Renal cortical epithelial cell (primary cell): ENCODE measurements around the gene MTURN. TPM values are rescaled to one million over a fixed set of nuclear protein-coding genes. Genes with fewer than 3 reads are reported as not detected.
"Not testable (repeated sequence)": the region's sequence is repeated elsewhere in the genome, so short reads cannot be mapped to it uniquely, and the experiment has no call there.

Experiments
- DNase-seq: peaks from one replicate; pipeline ENCODE4 v3.0.0-alpha.2; 2011; ENCODE audit warnings: low read depth
- total RNA-seq: library from RNA; depleted of rRNA; stranded (reverse); fragments of >200 nt; gene quantifications from 2 replicates; pipeline ENCODE4 v1.2.3, GENCODE V29; 2014

MTURN gene
- total RNA-seq, result 11.6 and 19.4 TPM in 2 replicates

DNA sequence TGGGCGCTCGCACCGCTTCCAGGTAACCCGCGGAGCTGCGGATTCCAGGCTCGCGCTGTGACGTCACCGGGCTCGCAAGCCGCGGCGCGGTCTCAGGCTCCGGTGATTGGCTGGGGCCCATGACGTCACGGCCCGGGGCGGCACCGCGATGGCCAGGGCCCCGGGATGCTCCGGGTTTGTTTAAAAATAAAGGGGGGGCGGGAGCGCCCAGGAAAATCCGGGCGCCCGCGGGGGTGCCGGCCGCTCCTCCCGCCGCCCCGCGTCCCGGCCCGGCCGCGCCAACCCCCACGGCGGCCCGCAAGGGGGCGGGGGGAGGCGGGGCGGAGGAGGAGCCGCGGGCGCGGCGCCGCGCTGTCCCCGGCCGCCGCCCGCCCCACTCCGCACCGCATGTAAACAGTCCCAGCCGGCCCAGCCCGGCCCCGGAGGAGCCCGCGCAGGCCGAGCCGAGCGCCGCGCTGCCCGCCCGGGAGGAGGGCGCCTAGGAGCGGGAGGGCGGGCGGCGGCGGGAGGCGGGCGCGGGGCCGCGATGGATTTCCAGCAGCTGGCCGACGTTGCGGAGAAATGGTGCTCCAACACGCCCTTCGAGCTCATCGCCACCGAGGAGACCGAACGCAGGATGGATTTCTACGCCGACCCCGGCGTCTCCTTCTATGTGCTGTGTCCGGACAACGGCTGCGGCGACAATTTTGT lies at the start of gene MTURN:
MTURN (plus strand) TSS at position 376 of the 690 bp plus-strand sequence; CDS start at position 527, 151 bp downstream.
- peak; percentile 48 for DNase-seq

DNA sequence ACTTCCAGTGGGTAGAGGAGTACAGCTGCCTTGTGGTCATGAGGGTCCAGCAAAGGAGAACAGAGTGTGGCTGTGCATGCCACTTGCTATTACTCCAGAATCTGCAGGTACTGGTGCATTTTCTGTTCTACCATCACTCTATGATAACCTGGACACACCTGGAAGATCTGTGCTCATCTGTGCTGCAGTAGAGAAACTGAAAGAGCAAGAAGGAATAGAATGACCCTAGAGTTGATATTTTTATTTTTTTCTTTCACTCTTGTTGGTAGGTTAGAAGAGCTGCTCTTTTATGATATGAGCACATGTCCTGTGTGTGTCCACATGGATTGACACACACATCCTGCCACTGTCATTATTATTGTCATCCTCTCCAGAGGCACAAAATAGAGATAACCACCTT lies 48.3 kb upstream of the MTURN start:
- no peak for DNase-seq

DNA sequence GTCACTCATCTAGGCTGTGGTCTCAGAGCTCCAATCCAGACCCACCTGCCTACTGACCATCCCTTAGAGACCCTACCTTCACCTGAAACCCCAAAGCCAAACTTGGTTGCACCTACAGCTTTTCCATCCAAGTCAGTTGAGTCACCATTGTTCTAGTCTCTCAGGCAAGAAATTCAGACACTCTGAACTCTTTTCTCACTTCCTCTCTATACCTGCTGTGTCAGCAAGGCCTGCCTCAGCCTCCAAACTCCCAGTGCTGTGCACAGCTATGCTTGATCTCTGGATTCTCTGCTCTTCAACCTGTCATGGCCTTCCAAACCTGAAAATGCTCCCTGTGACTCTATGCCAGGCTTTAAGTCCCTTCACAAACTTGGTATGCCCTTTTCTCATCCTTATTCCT lies 47.4 kb upstream of the MTURN start:
- no peak for DNase-seq

DNA sequence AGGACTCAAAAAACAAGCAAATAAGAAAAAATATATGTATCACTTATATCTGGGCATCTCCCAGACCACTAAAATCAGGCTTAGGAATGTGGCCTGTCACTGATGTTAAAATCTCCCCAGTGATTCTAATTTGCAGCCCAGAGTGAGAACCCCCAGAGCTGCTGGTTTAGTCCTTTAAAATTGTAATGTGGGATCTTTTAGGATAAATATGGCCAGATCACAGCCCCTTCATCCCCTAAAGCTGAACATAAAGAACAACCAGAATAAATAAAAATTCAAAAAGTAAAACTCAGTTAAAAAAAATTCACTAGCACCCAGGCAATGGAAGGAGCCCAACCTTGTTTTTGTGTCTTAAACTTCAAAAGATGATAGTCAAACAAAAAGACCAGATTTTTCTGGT lies 46.4 kb upstream of the MTURN start:
- DNase-seq, result no peak

DNA sequence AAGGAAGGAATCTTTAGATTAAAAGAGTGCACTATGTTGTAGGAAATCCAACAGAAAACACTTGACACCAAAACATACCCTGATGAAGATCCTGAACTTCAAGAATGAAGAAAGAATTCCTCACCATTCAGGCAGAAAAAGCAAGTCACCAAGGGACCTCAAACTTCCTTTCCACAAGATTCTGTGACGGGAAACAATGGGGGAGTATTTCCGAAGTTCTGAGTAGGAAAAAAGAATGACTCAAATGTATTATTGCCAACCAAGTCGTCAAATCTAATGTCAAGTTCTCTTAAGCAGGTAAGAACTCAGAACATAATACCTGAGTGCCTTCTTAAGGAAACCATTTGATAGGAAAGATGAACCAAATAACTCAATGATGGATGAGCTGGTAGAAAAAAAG lies 44.7 kb upstream of the MTURN start:
- DNase-seq, result no peak

DNA sequence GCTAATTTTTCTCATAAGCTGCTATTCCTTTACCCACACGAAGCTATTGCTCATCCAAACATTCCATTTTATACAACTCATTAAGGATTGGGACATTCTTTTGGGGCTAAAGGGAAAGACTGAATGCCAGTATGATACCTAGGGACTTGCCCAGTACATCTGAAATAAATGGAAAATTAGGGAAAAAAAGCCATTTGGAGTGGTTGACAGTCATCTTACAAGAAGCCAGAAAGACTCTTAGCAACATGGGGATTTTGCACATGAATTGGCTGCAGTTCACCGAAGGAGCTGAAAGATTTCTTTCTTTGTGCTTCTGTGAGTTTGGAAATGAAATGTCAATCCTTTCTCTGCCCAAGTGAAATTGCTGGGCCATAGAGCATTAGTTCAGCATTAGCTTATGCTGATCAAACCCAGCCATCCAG lies 43.3 kb upstream of the MTURN start:
- peak; percentile 83 for DNase-seq

DNA sequence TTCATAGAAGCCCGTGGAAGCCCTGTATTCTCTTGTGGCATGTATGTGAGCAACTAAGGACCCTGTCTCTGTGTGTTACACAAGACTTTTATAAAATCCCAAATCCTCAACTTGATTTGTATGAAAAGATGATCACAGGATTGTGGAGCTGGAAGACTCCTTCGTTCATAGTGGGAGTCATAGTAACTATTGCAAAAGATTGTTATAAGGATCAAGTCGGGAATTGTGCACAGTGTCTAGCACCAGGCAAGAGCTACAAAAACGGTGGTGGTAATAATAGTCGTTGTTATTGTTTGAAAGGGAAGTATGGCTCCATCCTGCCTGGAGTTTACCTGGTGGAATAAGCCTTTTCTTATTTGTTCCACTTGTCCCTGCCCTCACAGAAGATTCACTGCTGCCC lies 42.8 kb upstream of the MTURN start:
- DNase-seq, result no peak

DNA sequence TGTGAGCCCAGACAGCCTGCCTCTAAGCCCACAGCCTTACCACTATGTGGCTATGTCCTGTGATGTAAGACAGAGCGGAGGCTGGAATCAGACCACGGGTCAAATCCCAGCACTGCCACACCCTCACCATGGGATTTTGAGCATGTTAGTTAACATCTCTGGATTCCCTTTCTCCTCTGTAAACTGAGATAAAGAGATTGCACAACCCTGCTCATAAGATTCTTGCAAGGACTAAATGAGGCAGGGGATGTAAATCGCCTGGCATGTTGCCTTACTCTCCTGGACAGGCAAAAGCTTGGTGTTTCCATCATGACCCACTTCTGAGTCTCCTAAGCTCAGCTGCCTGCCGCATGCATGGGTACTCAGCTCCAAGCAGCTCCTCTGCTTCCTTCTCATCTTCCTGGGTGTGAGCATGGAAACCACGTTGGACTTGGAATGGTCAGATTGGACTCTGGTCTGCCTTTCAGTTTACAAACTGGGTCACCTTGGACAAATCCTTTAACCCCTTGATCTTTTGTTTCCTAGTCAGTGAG lies 41.3 kb upstream of the MTURN start:
- DNase-seq, result peak; percentile 21

DNA sequence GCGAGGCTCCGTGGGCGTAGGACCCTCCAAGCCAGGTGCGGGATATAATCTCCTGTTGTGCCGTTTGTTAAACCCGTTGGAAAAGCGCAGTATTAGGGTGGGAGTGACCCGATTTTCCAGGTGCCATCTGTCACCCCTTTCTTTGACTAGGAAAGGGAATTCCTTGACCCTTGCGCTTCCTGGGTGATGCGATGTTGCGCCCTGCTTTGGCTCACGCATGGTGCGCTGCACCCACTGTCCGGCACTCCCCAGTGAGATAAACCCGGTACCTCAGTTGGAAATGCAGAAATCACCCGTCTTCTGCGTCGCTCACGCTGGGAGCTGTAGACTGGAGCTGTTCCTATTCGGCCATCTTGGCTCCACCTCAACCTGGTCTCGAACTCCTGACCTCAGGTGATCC lies 36.2 kb upstream of the MTURN start:
- not testable (repeated sequence) for DNase-seq

DNA sequence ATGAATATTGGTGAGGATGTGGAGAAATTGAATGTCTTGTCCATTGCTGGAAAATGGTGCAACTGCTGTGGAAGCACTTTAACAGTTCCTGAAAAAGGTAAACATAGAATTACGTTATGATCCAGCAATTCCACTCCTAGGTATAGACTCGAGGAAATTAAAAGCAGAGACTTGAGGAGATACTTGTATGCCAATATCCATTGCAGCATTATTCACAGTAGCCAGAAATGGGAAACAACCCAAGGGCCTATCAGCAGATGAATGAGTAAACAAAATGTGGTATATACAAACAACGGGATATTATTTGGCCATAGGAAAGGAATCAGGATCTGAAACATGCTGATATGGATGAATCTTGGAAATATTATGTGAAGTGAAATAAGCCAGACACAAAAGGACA lies 32.5 kb upstream of the MTURN start:
- DNase-seq, result no peak

DNA sequence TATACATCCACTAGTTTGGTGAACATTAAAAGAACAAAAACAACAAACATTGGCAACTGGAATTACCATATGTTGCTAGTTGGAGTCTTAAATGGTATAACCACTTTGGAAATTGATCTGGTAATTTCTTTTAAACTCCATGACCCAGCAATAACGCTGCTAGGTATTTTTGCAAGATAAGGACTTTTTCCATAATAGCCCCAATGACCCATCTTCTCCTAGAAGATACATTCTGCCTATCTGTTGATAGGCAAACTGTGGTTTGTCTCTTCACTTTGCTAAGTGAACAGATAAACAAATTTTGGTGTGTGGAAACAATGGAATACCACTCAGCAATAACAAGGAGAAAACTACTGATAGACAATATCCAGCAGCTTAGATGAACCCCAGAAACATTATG lies 30.6 kb upstream of the MTURN start:
- no peak for DNase-seq

DNA sequence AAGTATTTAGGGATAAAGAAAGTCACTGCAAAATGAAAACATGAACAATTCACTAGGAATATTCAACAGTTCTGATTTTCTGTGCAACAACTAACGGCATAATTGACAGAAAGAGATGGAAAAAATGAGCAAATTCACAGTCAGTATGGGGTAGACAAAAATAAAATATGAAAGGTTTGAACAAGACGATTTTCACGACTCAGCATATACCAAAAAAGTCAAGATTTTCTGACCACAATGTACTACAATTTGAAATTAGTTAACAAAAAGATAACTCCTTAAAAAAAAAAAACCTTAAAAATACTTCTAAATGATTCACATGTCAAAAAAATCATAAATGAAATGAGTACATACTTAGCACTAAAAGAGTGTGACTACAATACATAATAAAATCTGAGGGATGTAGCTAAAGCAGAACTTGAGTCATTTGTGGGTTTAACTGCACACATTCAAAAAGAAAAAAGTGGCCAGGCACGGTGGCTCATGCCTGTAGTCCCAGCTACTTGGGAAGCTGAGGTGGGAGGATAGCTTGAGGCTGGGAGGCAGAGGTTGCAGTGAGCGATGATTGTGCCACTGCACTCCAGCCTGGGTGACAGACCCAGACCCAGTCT lies 22.6 kb upstream of the MTURN start:
- DNase-seq, result no peak

DNA sequence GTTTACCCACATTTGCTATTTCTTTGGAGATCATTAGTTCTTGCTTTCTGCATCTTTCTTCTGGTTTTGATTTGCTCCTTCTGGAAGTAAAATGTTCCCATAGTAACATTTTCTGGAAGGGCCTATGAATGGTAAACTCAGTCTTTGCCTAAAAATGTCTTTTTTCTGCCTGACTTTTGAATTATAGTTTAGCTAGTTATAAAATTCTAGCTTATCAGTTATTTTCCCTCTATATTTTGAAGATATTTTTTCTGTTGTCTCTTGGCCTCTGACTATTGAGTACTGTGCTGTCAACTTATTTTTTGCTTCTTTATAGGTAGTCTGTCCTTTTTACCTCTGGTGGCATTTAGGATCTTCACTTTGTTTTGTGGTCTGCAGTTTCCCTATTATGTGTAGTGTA lies 21.6 kb upstream of the MTURN start:
- no peak for DNase-seq

DNA sequence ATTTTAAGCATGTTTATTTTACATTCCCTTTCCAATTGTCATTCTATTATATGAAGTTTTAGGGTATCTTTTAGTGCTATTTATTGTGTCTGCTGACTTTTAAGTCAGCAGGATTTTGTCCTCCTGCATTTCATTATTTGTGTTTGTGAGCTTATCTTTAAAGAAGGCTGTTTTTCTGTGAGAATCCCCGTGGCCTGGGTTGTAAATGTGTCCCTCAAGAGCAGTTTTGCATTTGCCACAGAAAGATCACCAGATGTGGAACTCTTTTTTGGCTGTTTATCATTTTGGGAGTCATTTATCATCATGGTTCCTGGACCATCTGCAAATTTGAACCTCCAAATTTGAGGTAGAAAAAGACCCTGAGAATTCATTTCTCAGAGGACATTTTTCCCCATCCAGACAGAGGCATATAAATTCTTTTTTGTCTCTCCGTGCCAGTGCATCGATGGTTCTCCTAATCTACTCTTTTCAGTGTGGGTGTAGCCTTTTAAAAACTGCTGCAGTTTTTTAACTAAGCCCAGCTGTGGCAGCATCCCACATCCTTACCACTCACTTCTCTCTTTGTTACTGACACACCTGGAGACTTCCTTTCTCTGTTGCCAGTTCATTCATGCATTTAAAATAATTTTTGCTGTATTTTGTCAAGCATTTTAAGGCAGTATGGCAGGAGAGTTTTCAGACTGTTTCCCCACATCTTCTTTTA lies 20.1 kb upstream of the MTURN start:
- DNase-seq, result no peak

DNA sequence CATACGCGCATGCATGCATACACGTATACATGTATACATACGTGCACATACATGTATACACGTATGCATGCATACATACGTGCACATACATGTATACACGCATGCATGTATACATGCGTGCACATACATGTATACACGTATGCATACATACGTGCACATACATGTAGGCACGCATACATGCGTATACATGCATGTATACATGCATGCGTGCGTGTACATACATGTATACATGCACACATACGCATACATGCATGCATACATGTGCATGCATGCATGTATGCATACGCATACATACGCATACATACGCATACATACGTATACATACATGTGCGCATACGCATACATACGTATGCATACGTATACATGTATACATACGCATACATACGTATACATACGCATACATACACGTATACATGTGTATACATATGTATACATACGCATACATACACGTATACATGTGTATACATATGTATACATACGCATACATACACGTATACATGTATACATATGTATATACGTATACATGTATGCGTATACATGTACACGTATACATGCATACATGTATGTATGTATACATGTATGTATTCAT lies 19.0 kb upstream of the MTURN start:
- no peak for DNase-seq

DNA sequence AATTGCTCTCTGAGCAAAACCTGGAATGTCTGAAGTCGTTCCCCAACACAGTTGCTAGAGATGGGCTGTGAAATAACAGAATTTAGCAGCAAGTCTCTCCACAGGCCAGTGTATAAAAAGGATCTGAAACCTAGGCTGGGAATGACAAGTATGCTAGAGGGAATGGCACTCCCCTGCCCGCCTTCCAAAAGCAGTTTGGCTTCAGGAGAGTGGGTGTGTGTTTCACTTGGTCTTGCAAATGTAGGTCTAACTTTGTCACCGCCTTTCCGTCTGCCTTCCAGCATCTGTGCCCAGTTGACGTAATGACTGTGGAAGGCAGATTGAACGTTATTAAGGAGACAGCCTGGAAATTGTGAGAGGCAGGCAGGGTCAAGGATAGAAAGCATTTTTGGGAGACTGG lies 18.0 kb upstream of the MTURN start:
- no peak for DNase-seq

DNA sequence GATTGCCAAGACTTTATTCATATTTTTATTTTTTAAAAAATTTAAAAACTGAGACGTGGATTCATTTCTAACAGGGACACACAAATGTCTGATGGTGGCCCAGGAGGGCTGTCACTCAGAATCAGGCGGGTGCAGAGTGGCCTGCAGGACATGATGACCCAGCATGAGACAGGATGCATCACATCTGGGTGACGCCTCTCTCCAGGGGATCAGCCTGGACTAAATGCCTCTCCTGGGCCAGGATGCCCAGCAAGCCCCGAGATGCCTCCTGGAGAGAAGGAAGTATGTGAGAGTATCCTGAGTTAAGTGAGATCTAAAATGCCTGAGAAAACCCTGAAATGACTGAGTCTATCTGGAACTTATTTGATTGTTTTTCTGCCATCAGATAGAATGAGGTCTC lies 16.9 kb upstream of the MTURN start:
- DNase-seq, result no peak

DNA sequence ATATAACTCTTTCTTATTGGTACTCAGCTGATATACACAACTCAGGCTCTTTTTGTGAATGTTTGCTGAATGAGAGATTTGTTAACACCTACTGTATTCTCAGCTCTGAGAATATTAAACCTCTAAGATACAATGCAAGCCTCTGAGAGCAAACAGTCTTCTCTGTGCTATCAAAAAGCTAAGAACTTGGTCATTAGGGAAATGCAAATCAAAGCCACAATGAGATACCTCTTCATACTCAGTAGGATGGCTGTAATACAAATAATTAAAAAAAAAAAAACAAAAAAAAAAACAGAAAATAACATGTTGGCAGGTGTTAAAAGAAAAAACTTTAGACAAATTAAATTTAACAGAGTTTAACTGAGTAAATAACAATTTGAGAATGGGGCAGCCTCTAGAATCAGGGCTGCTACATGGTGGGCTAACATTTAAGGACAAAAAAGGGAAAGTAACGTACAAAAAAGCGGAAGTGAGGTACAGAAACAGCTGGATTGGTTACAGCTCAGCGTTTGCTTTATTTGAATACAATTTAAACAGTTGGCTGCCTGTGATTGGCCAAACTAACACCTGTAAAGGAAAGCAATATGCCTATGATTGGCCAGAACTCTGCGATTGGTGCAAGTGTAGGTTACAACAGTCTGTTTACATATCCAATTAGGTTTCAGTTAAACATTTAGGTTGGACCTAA lies 14.8 kb upstream of the MTURN start:
- no peak for DNase-seq

DNA sequence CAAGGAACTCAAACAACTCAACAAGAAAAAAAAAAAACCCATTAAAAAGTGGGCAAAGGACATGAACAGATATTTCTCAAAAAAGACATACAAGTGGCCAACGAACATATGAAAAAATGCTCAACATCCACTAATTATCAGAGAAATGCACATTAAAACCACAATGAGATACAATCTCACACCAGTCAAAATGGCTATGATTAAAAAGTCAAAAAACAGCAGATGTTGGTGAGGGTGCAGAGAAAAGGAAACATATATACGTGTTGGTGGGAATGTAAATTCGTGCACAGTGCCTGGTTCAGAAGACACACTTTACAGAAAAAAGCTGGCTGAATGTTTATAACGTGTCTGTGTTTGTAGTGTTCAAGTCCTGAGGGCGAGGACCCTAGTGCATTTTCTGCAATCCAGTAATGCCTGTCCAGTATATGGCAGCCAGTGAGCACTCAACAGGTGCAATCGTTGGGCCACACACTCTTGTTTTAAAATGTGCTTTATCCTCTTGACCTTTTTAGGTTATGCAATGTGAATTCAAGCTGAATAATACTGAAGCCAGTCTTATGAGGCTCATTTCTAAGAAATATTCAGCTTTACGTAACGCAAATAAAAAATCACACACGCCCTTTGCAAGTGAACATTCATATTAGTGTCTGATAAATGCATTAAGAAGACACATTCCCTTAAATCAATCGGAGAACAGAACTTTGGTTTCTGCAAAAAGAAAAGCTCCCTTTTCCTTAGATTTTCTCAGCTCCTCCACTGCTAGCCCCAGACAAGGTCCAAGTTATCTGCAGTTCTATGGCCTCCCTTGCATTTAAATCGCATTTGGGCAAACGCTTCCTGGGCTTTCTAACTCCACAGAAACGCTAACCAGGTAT lies 813 bp upstream of the MTURN start:
- no peak for DNase-seq

DNA sequence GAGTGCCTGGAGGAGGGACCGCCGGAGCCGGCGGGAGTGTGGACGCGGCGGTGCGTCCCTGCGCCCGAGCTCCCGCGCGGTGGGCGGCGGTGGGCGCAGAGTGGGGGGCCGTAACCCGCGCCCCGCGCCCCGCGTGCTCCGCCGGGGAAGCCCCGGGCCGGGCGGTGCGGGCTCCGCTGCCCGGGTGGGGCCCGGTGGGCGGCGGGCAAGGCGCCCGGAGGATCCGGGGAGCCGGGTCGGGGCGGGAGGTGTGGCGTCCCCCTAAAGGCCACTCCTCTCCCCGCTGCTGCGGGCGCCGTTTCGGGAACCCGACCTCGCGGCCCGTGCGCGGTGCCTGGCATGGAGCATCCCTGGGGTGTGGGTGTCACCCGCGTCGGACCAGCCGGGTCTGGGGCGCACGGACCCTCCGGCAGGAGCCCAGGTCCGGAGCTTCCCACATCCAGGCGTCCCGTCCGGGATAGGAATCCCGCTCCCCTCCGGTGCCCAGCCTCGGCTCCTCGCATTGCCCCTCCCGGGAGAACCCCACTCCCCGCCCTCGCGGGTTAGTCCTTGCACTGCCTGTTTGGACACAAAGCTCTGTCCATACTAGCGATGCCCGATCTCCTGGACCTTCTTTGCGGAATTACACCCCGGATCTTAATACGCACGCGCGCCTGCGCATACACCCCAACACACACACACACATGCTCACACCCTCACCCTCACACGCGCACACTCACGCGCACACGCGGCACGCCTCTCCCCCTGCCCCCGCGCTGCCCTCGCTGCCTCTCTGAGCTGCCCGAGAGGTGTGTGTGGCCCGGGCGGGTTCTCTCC lies 723 bp downstream of the MTURN start:
- no peak for DNase-seq
